IPS-NIHi7 (cell line): ENCODE data around the gene SIK3.
"Not testable (repeated sequence)": the region's sequence is repeated elsewhere in the genome, so short reads cannot be mapped to it uniquely, and the experiment has no call there.

Experiments used
- DNase-seq: peaks from one replicate; pipeline ENCODE4 v3.0.0; 2012; ENCODE audit warnings: mixed read lengths; ENCODE audit errors: extremely low spot score

SIK3 gene

GRCh38 chr11:116840224-116840745, 257.9 kb downstream of the SIK3 start:
- peak; percentile 58 for DNase-seq

- DNase-seq: no peak
Observed at GRCh38 chr11:116838321-116839084, 259.7 kb downstream of the SIK3 start.

GRCh38 chr11:116837231-116838091, 260.8 kb downstream of the SIK3 start, which contains the start of gene APOA1:
APOA1 (minus strand) TSS chr11:116837622; CDS start chr11:116837387, 235 bp downstream.
- peak; percentile 68 for DNase-seq

DNA sequence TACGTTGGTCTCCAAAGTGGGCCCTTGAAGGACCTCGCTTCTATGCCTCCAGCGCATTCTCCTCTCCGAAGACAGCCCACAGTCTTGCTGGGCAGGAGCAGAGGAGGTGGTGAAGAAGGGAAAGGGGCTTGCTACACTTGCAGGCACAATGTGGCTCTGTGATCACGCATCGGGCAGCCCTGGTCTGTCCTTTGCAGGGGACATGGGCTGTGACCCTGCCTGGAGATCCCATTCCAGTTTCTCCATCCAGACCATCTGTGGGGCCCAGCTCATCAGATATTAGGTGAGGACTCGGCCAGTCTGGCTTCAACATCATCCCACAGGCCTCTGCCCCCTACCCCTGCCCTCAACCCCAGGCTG, 261.6 kb downstream of the SIK3 start:
- DNase-seq: no peak

DNA sequence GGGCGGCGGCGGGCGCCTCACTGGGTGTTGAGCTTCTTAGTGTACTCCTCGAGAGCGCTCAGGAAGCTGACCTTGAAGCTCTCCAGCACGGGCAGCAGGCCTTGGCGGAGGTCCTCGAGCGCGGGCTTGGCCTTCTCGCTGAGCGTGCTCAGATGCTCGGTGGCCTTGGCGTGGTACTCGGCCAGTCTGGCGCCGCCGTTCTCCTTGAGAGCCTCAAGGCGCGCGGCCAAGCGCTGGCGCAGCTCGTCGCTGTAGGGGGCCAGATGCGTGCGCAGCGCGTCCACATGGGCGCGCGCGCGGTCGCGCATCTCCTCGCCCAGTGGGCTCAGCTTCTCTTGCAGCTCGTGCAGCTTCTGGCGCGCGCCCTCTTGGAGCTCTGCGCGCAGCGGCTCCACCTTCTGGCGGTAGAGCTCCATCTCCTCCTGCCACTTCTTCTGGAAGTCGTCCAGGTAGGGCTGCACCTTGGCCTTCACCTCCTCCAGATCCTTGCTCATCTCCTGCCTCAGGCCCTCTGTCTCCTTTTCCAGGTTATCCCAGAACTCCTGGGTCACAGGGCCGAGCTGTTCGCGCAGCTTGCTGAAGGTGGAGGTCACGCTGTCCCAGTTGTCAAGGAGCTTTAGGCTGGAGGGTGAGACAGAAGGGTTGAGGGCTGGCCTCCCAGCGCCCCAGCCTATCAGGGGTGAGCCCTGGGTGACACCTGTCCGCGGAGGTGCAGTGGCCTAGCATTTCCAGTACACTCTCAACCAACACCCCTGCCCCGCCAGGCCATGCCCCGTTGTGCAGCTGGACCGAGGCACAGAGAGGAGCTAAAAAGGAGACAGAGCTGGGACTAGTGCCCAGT, 262.2 kb downstream of the SIK3 start:
- peak; percentile 92 for DNase-seq

GRCh38 chr11:116835042-116835772, 263.0 kb downstream of the SIK3 start:
- no peak for DNase-seq

DNA sequence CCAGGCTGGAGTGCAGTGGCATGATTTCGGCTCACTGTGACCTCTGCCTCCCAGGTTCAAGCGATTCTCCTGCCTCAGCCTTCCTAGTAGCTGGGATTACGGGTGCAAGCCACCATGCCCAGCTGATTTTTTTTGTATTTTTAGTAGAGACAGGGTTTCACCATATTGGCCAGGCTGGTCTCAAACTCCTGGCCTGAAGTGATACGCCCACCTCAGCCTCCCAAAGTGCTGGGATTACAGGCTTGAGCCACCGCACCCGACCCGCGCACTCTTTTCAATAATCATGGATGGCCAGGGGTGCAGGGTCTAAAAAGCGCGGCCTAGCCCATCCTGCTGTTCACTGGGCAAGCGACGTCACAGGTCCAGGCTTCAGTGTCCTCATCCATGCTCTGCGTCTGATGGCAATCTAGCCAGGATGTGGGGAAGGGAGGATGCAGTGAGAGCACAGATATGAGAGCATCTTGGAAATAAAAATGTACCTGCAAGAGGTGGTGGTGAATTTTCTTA, 263.6 kb downstream of the SIK3 start:
- not testable (repeated sequence) for DNase-seq

DNA sequence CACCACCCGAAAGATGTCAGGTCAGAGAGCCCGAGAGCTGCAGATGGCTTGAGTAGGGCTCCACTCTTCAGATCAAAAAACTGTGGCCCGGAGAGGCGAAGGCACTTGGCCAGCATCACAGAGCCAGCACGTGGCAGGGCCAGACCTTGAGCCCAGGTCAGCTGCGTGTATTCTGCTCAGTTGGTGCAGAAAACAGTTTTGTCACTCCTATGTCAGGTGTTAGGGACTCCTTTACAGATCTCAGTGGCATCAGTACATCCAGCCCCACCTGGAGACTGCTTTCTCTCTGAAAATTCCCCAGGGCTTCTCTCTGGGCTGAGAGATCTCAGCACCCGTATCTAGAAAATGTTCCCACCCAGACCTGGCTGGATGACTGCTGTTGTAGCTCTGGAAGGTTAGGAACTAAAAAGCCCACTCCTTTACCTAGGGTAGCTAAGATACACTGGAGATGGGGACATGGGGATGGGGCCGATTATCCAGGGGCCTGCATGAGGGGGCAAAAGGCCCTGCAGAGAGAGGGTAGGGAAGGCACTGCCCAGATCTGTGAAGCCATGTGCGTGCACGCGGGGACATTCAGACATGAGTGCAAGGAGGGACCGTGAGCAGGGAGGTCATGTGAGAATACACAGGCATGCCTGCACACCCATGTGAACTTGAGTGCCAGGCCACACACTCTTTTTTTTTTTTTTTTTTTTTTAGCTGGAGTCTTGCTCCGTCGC, 264.3 kb downstream of the SIK3 start:
- DNase-seq: no peak

- no peak for DNase-seq
Observed at GRCh38 chr11:116833491-116833815, 264.8 kb downstream of the SIK3 start.

- DNase-seq: no peak
Observed at GRCh38 chr11:116832350-116833290, 265.6 kb downstream of the SIK3 start.

DNA sequence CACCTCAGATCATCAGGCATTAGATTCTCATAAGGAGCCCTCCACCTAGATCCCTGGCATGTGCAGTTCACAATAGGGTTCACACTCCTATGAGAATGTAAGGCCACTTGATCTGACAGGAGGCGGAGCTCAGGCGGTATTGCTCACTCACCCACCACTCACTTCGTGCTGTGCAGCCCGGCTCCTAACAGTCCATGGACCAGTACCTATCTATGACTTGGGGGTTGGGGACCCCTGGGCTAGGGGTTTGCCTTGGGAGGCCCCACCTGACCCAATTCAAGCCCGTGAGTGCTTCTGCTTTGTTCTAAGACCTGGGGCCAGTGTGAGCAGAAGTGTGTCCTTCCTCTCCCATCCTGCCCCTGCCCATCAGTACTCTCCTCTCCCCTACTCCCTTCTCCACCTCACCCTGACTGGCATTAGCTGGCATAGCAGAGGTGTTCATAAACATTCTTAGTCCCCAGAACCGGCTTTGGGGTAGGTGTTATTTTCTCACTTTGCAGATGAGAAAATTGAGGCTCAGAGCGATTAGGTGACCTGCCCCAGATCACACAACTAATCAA, 266.4 kb downstream of the SIK3 start:
- DNase-seq: no peak

DNA sequence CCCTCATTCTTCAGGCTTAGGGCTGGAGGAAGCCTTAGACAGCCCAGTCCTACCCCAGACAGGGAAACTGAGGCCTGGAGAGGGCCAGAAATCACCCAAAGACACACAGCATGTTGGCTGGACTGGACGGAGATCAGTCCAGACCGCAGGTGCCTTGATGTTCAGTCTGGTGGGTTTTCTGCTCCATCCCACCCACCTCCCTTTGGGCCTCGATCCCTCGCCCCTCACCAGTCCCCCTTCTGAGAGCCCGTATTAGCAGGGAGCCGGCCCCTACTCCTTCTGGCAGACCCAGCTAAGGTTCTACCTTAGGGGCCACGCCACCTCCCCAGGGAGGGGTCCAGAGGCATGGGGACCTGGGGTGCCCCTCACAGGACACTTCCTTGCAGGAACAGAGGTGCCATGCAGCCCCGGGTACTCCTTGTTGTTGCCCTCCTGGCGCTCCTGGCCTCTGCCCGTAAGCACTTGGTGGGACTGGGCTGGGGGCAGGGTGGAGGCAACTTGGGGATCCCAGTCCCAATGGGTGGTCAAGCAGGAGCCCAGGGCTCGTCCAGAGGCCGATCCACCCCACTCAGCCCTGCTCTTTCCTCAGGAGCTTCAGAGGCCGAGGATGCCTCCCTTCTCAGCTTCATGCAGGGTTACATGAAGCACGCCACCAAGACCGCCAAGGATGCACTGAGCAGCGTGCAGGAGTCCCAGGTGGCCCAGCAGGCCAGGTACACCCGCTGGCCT, 267.9 kb downstream of the SIK3 start:
- DNase-seq: no peak

DNA sequence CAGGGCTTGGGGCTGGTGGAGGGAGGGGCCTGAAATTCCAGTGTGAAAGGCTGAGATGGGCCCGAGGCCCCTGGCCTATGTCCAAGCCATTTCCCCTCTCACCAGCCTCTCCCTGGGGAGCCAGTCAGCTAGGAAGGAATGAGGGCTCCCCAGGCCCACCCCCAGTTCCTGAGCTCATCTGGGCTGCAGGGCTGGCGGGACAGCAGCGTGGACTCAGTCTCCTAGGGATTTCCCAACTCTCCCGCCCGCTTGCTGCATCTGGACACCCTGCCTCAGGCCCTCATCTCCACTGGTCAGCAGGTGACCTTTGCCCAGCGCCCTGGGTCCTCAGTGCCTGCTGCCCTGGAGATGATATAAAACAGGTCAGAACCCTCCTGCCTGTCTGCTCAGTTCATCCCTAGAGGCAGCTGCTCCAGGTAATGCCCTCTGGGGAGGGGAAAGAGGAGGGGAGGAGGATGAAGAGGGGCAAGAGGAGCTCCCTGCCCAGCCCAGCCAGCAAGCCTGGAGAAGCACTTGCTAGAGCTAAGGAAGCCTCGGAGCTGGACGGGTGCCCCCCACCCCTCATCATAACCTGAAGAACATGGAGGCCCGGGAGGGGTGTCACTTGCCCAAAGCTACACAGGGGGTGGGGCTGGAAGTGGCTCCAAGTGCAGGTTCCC, 268.6 kb downstream of the SIK3 start, which contains the start of gene APOC3:
Gene APOC3, plus strand, starts transcription at position 383 of the 659 bp plus-strand sequence. CDS start 676 bp downstream, outside the sequence.
- DNase-seq: no peak

DNA sequence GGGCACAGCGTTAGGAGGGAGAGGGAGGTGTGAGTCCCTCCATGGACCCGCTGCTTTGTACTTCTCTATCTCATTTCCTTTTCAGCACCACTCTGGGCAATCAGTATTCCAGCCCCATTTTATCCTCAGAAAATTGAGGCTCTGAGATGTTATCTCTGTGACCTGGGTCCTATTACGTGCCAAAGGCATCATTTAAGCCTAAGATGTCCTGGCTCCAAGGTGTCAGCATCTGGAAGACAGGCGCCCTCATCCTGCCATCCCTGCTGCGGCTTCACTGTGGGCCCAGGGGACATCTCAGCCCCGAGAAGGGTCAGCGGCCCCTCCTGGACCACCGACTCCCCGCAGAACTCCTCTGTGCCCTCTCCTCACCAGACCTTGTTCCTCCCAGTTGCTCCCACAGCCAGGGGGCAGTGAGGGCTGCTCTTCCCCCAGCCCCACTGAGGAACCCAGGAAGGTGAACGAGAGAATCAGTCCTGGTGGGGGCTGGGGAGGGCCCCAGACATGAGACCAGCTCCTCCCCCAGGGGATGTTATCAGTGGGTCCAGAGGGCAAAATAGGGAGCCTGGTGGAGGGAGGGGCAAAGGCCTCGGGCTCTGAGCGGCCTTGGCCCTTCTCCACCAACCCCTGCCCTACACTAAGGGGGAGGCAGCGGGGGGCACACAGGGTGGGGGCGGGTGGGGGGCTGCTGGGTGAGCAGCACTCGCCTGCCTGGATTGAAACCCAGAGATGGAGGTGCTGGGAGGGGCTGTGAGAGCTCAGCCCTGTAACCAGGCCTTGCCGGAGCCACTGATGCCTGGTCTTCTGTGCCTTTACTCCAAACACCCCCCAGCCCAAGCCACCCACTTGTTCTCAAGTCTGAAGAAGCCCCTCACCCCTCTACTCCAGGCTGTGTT, 269.4 kb downstream of the SIK3 start:
- DNase-seq: no peak

GRCh38 chr11:116827461-116827860, 270.8 kb downstream of the SIK3 start:
- no peak for DNase-seq

DNA sequence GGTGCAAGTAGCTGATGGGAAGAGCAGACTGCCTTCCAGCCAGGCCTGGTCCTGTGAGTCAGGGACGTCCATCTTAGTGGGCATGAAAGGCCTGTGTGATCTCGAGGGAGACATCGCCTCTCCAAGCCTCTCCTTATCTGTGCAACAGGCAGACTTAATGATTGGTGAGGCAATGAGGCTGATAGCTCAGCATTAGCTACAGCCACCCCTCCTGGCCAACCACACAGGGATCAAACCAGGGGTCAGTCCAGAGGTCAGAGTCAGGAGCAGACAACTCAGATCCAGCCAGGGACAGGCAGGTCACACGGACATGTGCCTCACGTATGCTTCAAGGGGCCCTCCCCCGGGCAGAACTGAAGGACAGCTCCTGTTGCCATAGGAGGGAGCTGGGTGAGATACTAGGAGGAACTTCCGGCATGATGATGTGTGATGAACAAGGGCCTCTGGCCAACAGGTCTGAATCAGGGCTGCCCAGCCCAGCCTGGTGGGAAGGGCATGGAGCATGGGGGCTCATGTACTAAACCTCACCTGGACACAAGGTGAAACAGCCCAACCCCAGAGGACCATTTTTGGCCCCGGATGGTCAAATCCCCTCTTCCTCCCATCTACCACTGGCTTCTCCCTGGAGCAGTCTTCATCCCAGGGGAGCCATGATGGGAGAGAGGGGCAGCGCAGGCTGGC, 271.3 kb downstream of the SIK3 start:
- no peak for DNase-seq
